GM12873 (cell line): ENCODE results near the gene ST13.

Experiments
- TF ChIP-seq, protein P1 (sequence below): IDR thresholded peaks from 2 replicates; pipeline ENCODE4 v1.5.1; 2012; ENCODE audit warnings: low read depth, mild to moderate bottlenecking, moderate library complexity, low read length, control low read depth; ENCODE audit not compliant: insufficient read depth; ENCODE audit errors: missing control alignments

Gene ST13

DNA sequence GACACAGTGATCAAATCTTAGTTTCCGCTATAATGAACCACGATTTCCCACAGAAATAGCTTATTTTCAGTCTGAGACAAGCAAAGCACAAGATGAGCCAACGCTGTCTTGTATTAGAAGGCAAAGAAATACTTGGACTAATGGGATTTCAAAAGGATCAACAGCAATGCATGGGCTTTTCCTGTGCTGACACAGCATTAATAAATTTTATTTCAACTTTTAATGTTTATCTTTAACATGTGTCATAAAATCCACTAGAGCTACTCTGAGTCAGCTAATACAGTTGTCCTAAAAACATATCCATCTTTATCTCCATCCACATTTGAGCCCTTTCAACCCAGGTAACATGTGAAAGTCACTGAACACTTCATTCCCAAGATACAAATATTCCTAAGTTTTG lies 21.8 kb downstream of the ST13 start:
- TF ChIP-seq, protein P1, sequence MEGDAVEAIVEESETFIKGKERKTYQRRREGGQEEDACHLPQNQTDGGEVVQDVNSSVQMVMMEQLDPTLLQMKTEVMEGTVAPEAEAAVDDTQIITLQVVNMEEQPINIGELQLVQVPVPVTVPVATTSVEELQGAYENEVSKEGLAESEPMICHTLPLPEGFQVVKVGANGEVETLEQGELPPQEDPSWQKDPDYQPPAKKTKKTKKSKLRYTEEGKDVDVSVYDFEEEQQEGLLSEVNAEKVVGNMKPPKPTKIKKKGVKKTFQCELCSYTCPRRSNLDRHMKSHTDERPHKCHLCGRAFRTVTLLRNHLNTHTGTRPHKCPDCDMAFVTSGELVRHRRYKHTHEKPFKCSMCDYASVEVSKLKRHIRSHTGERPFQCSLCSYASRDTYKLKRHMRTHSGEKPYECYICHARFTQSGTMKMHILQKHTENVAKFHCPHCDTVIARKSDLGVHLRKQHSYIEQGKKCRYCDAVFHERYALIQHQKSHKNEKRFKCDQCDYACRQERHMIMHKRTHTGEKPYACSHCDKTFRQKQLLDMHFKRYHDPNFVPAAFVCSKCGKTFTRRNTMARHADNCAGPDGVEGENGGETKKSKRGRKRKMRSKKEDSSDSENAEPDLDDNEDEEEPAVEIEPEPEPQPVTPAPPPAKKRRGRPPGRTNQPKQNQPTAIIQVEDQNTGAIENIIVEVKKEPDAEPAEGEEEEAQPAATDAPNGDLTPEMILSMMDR: no peak

DNA sequence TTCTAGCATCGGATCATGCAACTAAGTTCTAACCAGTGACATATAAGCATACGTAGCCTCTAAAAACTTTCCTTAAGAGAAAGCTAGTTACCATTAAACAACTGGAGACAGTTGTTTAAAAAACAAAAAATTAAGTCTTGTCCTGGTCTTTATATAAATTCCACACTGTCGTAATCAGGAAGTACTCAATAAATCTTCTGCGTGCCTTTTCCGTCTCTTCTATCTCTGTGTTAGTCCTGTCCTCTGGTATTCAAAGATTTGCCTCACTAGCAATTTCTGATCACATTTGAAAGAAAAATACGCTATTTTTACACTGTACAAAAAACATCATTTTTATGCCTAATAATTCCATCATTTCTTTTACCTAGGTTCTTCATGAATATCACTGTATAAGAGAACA lies 27.3 kb downstream of the ST13 start:
- TF ChIP-seq, protein P1: no peak

- TF ChIP-seq, protein P1: no peak
These were observed 29.3 kb downstream of the ST13 start for GRCh38 chr22:40826984-40827741.

DNA sequence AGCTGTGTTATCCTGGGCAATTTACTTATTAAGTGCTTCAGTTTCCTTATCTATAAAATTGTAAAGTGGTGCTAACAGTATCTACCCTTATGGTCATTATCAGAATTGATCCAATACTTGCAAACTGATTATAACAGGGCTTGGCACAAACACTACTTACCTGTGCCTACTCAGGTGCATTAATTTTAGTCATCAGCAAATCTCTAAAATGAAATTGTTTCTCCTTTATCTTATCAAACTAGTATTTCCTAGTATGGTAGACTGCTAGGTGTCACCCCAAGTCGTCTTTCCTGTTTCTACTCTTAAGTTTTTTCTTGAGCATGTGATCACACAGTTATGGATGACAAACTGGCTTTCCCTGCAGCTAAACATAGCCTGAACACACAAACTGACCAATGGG lies 33.0 kb downstream of the ST13 start:
- TF ChIP-seq, protein P1: no peak

DNA sequence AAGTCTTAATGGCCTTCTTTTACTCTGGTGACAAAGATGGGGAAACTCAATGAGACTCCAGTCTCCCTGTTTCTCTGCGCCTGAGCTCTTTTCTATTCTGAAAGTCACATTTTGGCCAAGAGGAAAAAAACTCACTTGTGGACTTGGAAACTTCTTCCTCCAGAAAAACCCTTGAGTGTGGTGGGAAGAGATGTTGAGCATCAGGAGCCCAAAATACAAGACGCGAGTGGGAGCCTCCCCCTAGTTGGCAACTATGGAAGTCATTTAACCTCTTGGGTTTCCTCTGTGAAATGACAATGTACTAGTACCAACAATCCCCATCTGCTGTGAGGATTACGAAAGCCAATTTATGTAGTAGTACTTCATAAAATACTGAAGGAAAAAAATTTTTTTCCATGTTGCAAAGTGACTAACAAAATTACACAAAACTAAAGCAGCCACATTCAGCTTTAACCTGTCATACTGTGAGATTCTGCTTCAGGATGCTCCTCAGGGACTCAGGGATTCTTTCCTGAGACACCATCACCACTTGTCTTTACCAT lies 36.8 kb downstream of the ST13 start:
- TF ChIP-seq, protein P1: no peak

GRCh38 chr22:40818747-40819598 lies 37.5 kb downstream of the ST13 start, which contains the start of gene SLC25A17:
TSS of gene SLC25A17 (minus strand) at chr22:40819346. CDS start at chr22:40819248, 98 bp downstream.
- TF ChIP-seq, protein P1: peak; percentile 66

- TF ChIP-seq, protein P1: no peak
These were observed 38.2 kb downstream of the ST13 start for GRCh38 chr22:40818192-40818746.
